ENCODE measurements around the gene PDLIM4.

The PDLIM4 gene

GRCh38 chr5:132254321-132254977, 3.0 kb upstream of the PDLIM4 start:
- no peak for DNase-seq

DNA sequence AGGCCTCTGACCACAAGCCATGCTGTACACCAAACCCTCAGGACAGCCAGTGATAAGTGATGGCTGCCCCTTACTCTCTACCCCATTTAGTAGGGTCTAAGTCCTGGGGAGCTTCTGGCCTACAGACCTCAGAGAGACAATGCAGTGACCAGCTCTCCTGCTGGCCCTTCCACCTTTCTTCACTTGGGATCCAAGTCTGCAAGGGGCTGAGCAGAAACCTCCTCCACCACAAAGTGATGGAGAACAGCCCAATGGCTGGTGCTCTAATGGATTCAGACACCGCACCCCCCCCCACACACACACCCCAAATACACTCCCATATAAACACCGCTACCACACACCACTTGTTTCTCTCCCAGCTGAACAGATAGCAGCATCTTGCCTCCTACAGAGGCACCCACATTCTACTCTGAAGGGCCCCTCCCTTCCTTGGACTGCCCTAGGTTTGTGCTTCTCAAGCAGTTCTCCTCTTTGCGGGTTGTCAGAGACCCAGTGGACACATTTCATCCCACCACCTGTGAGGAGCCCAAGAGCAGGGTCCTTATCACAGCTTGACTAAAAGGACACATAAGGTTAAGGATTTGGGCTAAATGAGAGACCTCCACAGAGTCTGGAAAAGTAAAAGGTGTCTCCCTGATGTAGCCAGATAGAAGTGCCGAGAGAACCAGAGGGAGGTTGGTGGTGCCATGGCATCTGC, 1.3 kb upstream of the PDLIM4 start:
- no peak for DNase-seq

- no peak for DNase-seq
Measured at GRCh38 chr5:132256783-132257130, 739 bp upstream of the PDLIM4 start.

- DNase-seq, result no peak
Measured at GRCh38 chr5:132258102-132259068, 889 bp downstream of the PDLIM4 start.

GRCh38 chr5:132259069-132259851, 1.8 kb downstream of the PDLIM4 start:
- no peak for DNase-seq

- no peak for DNase-seq
Measured at GRCh38 chr5:132260051-132260450, 2.6 kb downstream of the PDLIM4 start.

- no peak for DNase-seq
Measured at GRCh38 chr5:132260714-132261551, 3.4 kb downstream of the PDLIM4 start.

GRCh38 chr5:132261881-132262845, 4.7 kb downstream of the PDLIM4 start:
- DNase-seq, result no peak

GRCh38 chr5:132262882-132263547, 5.5 kb downstream of the PDLIM4 start:
- no peak for DNase-seq

DNA sequence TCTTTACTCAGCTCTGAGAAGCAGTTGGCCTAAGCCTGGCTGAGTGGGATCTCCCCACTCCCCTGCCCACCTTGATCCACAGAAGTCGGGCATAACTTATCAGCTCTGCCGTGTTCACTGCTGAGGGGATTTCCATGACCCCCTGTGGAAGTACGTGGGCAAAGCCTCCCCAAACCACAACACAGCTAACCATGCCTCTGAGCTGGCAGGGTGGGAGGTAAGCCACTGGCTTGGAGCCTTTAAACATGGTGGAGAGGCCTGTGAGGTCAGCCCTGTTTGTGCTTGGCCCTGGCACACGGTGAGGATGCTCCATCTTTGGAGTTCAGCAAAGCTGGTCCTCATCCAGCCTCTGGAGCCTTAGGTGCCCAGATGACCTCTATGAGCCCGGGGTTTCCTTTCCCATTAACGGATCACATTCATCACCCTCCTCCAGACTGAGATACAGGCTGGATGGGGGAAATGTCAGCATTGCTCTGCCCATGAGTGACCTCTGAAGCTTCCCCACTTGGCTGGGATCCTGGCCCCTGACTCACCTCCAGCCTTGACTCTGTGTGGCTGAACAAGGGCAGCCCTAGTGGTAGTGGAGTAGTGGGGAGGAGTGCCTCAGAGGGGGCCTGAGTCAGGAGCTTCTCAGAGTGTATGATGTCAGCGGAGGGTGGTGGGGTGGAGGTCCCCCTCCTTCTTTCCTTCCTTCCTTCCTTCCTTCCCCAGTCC, 6.2 kb downstream of the PDLIM4 start:
- no peak for DNase-seq

GRCh38 chr5:132264546-132265335, 7.2 kb downstream of the PDLIM4 start:
- DNase-seq, result no peak

DNA sequence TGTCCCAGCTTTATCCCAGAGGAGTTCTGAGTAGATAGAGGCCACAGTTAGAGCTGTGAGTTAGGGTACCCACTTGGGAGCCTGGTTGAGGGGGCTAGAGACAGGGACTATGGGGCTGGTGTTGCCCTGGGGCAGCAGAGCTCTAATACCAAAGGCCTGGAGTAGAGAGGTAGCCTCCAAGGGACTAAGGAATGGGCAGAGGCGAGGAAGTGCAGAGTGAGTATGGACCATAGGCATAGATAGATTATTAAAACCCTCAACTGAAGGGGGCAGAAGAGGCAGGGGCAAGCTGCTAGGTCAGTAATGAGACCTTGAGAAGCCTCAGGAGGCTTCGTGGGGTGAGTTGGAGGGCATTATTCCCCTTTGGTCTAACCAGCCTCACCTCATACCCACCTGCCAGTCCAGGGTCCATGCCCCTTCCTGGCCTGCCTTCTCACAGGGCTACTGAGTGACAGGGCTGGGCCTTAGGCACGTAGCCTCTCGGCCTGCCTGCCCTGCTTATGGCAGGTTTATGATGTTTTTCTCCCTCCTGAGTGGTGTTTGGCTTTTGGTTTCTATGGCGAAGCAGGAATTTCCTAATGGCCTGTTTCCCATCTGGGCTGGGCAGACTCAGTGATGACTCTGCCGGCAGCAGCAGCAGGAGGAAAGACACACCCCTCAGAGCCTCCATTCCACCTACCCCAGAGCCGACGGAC, 8.0 kb downstream of the PDLIM4 start:
- no peak for DNase-seq

GRCh38 chr5:132266031-132266835, 8.7 kb downstream of the PDLIM4 start:
- DNase-seq, result no peak

GRCh38 chr5:132266836-132267160, 9.3 kb downstream of the PDLIM4 start:
- DNase-seq, result no peak

DNA sequence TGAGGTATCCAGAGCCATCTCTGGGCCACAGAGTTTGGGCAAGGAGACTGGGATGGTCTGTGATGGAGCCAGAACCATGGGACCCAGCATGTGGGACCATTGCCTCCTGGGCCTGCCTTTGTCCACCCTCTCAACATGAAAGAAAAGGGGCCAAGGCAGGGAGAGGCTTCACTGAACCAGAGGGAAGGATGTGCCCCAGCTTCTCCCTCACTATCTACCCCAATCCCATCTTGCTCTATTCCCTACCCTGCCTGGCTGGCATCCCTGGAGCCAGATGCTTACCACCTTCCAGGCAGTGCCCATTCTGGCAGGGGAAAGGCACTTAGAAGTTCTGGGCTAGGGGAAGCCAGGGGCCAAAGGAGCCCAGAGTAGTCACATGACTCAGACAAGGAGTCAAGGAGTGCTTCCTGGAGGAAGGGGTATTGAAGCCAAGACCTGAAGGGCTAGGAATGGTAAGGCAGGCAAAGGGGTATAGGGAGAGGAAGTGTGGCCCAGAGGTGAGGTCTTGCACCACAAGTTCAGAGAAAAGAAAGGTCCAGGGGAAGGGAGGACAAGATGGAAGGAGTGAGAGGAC, 9.8 kb downstream of the PDLIM4 start:
- no peak for DNase-seq

DNA sequence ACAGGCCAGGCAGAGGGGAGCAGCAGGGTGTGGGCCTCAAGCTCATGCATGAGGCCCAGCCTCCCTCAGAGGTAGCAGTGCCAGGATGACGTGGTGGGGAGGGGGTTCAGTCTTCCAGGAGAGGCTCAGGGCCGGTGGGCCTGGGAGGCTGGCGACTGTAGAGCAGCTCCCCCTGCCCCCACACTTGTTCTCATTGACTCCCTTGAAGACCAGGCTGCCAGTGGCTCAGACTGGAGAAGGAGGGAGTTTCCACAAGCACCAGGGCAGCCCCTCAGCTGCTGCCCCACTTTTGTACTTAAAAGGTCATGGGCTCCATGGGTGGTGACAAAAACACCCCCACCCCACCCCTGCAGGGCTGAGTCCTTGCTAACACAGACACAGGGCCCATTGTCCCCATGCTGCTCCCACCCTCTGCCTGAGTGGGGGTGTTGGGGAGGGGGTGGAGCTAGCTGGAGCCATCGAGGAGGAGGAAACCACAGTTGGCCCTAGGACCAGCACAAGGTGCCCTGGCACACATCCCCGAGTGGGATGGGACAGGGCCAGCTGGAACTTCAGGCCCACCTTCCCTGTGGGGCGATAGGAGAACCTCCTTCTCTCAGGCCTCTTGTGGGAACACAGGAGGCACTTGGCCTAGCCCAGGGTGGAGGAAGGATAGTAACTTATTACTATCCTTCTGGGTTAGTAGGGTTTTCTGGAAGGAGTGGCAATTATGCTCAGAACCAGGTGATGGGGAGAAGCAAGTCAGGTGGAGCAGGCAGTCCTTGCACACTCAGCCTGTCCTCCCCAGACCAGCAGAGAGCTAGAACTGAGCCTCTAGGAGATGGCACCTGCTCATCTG, 10.7 kb downstream of the PDLIM4 start:
- no peak for DNase-seq

All from NCI-H1105 treated with DMSO at 0.1 percent for 48 hours (cell line).